ENCODE data around the gene AAGAB.

GRCh38 chr15:67186688-67187087, 67.8 kb downstream of the AAGAB start:
- TF ChIP-seq POLR2AphosphoS5 (IDR thresholded peaks at IDR 0.05; ENCODE audit: low read depth, low read length) (no peak), POLR2A (IDR thresholded peaks at IDR 0.05; ENCODE audit: low read depth, low read length) (no peak), TAF1 (IDR thresholded peaks at IDR 0.05; ENCODE audit: low read depth, low read length) (no peak)

Measured in GM12891 (cell line).